ELF-1 (cell line): ENCODE results near the gene RAB14.

Experiments
- DNase-seq: peaks from one replicate; pipeline ENCODE4 v3.0.0-alpha.2; 2016; ENCODE audit warnings: low read depth, low spot score

Gene RAB14

DNA sequence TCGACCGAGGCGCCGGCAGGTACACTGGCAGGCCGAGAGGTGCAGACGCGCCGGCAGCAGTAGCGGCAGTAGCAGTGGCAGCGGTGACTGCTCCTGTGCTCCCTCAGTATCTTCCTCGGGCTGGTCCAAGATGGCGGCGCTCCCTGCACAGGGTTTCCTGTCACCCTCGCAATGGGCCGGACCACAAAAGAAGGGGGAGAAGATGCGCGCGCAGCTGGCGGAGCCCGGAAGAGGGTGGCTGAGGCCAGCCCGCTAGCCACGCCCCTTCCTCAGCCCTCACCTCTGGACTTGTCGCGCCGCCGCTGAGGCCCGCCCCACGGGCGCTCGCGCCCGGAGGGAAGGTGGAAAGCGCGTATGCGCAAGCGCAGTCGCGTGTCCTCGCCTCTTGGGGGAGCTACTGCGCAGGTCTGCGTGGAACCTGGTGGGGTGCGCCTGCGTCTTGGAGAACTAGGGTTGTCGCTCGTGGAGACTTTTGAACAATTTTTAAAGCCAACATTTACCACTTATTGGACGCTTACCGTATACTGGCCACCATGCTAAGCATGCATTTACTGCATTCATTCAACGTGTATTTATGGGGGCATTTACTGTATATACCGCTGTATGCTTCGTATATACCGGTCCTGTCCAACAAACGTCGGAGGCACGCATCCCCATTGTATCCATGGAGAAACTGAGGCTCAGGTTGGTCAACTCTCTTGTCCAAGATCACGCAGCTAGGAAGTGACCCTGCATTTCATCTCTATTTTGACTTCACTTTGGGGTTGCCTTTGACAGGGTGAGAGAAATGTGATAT lies at the start of gene RAB14:
TSS of gene RAB14 (minus strand) at position 132 of the 796 bp plus-strand sequence. CDS start 8,457 bp downstream, outside the sequence.
- DNase-seq = peak; percentile 99

DNA sequence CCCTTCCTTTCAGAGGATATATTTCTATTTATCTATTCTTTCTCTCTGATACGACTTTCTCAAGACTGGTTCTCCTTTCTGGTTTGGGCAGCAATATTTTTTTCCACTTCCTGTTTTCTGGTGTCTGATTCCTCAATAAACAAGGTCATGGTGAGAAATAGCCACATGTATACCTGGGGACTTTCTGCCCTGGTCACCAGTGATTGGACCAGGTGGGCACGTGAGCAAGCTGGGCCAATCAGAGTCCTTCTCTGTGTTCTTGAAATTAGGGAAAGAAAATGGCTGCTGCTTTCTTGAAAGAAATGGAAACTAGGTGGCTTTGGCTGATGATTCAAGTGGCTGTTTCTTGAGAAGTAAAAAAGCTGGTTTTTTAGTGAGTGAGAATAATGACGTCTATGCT lies 47.9 kb upstream of the RAB14 start:
- DNase-seq = no peak

DNA sequence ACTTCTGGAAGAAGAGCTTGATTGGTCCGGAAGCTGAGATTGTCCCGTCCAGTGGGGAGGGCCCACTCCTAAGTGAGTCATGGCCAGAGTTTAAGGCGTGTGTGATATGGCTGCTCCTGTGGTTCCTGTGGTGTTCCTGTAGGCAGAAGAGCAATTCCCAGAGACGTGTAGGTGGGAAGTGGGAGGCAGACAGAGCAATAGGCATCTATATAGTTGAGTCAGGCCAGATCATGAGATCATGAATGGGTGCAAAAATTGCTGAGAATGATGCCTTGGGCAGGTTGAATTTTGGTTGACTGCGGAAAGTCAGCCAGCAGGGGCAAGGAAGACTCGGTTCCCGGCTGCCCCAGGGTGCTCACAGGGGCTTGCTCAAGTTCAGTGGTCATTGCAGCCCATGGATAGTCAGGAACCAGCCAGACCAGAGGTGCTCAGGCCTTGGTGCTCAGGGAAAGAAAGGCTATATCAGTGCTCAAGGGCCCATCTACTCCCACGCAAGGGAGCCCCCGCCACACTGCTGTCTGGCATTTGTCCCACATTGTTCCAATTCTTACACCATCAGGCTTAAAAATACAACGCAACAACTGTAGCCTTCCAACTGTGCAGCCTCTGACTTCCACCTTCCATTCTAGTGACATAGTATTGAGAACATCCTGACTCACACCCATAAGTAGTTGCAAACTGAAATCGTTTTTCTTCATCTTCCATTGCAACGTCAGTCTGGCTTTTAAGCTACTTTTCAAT lies 45.3 kb upstream of the RAB14 start:
- no peak for DNase-seq

DNA sequence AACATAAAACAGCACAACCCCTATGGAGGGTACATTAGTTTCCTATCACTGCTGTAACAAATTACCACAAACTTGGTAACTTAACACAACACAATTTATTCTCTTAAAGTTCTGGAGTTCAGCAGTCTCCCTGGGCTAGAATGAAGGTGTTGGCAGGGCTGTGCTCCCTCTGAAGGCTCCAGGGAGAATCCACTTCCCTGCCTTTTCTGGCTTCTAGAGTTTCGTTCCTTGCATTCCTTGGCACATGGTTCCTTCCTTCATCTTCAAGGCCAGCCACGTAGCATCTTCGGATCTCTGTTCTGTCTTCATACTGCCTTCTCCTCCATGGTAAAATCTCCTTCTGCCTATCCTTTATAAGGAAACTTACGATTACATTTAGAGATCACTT lies 41.3 kb upstream of the RAB14 start:
- no peak for DNase-seq

DNA sequence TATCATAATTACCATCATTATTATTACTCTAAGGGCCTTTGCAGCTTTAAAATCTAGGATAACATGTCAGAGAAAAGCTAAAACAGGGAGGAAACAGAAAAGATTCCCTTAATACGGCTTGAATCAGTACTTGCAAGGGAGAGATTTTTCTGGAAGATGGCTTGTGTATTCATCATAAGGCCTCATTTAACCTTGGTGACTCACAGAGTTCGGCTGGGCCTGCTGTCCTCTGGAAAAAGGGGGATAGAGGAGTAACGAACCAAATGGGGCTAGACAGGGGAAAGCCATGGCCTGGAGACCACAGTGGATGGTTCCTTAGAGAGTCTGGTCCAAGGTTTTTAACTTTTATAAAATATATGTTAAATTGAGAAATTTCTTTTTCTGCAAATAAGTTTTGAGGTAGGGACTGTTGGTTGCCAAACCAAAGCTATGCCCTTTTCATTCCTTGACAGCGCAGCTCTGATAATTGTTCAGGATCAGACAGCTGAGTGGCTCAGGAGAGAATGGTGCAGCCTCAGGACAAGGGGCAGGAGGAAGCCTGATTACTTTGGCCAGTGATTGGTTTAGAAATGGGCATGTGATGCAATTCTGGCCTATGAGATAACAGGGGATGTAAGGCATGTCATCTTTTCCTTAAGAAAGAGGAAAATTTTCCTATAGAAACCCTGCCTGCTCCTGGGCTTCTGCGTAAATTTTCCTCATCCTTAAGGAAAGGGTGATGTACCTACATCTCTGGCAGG lies 40.7 kb upstream of the RAB14 start:
- DNase-seq = no peak

GRCh38 chr9:121240472-121241135 lies 38.9 kb upstream of the RAB14 start:
- DNase-seq = no peak

GRCh38 chr9:121239851-121240250 lies 38.2 kb upstream of the RAB14 start:
- DNase-seq = no peak

DNA sequence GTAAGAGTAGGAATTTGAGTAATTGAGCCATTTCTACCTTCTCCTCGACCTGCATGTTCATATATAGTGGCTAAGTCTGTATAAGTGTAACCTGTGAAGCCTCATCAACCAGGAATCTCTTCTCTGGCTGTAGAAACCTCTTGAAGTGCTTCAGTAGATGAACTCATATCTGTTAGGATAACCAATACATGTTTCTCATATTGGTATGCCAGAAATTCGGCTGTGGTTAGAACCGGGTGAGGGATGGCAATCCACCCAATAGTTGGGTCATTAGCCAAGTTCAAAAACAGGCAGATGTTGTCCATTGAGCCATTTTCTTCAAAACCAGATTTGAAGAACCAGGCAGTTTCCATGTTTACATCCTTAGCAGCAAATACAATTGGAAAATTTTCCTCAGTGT lies 37.4 kb upstream of the RAB14 start:
- no peak for DNase-seq

- DNase-seq = no peak
Measured at GRCh38 chr9:121237916-121238315, 36.2 kb upstream of the RAB14 start.

DNA sequence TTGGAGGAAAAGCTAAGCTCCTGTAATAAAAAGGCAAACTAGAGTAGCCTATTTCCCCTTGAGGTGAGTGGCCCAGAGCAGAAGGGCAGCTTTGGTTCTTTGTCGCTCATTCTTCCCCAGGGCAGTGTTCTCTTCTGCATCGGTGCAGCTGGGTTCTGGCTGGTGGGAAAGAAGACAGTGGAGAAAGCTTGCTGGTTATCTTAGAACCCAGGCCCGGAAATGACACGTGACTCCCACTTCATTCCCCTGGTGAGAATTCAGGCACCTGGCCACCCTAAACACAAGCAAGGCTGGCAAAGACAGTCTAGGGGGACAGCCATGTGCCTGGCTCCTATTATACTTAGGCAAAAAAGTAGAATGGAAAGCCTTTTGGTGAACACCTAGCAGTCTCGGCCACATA lies 33.8 kb upstream of the RAB14 start:
- DNase-seq = no peak

- no peak for DNase-seq
Measured at GRCh38 chr9:121234832-121235161, 33.1 kb upstream of the RAB14 start.

DNA sequence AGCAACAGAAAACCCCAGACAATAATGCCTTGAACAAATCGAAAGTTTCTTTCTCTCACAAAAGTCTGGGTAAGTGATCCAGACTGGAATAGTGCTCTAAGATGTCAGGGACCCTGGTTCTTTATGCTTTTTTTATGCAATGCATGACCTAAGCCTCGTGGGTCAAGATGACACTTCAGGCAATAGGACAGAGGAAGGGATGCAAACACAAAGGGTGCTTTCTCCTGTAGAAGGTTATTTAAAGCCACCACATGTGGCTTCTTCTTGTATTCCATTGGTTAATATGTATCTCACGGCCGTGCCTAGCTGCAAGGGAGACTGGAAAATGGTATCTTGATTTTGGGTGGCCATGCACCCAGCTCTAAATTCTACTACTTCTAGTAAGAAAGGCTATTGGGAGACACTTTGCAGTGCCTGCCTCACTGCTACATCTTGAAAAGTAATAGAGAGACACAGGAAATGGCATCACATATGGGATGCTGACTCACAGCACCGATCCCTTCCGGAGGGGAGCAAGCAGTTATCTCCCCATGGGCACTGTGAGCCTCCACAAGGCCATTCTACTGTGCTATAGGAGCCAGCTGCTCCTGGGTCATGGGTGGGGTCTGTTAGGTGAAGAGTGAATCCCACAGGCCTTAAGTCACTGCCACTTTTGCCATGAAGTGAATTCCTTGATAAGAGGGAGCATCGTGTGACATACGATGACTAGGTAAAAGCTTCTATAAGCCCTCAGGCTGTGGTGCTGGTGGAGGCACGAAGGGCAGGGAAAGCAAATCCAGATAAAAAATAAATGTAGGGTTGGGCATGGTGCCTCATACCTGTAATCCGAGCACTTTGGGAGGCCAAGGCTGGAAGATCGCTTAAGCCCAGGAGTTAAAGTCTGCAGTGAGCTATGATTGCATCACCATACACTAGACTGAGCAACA lies 32.5 kb upstream of the RAB14 start:
- DNase-seq = no peak

DNA sequence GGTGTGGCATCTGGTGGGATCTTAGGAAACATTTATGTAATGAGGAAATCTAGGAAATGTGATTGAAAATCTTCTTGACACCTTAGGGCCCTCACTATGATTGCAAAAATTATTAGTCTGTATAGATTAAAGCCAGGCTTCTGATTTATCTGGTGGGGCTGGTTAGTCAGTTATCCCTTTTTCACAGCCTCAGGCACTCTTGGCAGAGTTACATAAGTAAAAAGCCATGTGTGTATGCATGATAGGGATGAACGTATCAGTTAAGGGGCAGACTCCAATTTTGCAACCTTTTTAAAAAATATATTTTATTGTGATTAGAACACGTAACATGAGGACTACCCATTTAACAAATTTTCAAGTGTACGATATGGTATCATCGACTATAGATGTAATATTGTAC lies 30.6 kb upstream of the RAB14 start:
- no peak for DNase-seq

GRCh38 chr9:121230256-121230655 lies 28.6 kb upstream of the RAB14 start:
- DNase-seq = no peak

GRCh38 chr9:121227862-121228261 lies 26.2 kb upstream of the RAB14 start:
- no peak for DNase-seq

DNA sequence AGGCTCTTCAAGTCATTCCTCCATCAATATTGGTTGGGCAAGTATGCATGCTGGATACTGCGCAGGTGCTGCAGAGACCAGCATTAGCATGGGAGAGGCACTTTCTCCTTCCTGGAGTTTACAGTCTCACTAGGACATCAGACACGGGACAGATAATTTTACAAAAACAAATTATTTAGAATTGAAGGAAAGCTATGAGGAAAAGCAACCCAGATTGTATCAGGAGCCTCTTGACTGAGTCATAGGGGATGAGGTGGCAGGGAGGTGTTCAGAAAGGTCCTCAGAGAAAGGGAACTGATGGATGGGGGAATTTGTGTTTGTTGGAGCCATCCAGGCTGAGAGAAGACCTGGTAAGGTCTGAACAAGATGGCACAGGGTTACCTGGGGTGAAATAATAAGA lies 24.5 kb upstream of the RAB14 start:
- DNase-seq = no peak

DNA sequence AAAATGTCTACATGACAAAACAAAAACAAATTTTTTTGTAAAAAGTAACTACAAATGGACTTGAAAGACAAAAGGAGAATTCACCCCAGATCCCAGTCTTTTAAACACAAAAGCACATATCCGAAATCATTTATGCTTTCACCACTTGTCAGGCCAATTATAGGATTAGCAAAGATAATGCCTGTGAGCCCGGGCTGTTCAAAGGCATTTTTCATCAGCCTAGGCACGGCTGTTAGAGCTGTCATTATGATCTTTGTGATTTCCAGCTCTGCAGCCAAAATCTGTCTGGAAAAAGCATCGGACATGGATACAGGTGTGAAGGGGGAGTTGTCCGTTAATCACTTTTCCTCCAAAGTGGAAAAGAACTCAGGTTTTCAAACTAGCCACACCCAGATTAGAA lies 23.6 kb upstream of the RAB14 start:
- no peak for DNase-seq

GRCh38 chr9:121222524-121223171 lies 21.0 kb upstream of the RAB14 start:
- DNase-seq = no peak

DNA sequence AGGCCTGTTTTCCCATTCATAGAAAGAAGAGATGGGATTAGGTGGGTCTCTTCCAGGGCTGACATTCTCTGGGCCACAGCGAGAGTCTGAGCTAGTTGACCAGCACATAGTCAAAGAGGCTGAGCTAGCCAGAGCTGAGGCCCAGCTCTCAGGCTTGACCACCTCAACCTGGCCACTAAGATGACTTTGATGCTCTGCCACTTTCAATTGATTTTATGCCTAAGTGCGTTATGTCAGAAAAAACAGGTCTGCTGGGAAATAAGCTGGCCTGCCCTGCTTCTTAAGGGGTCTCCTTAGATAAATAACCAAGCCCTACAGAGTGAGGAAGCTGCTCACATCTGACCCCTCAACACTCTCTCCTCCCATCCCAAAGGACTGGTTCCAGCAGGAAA lies 20.0 kb upstream of the RAB14 start:
- peak; percentile 22 for DNase-seq

DNA sequence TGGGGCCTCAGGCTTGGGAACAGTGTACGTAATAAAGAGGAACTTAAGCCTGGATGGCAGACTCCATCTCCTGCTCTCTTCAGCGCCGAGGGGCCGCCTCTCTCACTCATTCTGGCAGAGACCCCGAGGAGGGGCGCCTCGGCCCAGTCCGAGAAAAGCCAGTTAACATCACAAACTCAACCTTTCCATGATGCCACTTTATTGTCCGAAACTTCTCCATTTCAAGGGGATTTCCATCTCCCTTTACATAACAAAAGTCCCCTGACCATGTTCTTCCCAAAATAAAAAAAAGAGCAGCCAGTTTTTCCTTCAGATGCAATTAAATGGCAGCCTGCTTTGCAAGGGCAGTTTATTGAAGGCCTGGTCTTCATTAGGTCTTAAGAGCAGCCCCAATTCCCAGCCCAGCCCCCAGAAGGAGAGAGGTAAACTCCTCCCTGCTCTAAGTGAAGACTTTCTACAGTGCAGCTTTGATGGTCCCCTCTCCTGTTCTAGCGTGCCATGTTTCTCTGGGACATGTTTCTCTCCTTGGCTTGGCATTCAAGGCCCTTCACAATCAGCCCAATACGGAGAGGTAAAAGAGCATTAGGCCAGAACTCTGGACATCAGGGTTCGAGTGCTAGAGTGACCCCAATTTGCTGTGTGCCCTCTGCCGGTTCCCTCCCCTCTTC lies 19.5 kb upstream of the RAB14 start:
- DNase-seq = peak; percentile 61
